HL-60 (cell line): Measurements from ENCODE around the gene FDPS.

ENCODE experiments used
- DNase-seq, 2 experiments: peaks; one replicate each; pipeline ENCODE4 v3.0.0-alpha.2; 2010 to 2020; ENCODE audit warnings: low read depth in 1 of 2, low spot score in 1 of 2
- H3K27ac ChIP-seq: fragments of 250-450 bp; sonication (Bioruptor Pico); replicated peaks from 2 replicates; pipeline ENCODE4 v1.5.1; 2020; ENCODE audit warnings: mild to moderate bottlenecking, moderate library complexity
- H3K27me3 ChIP-seq: fragments of 250-450 bp; sonication (Bioruptor Pico); 2 replicates; pipeline ENCODE4 v1.5.1; 2021; ENCODE audit warnings: mild to moderate bottlenecking, moderate library complexity; ENCODE audit not compliant: insufficient read depth, poor library complexity, severe bottlenecking
- H3K4me3 ChIP-seq: replicated peaks from 2 replicates; pipeline ENCODE4 v1.5.1; 2011; ENCODE audit warnings: mild to moderate bottlenecking, control low read depth, low read length; ENCODE audit not compliant: insufficient read depth
- GABPA ChIP-seq: IDR thresholded peaks from 2 replicates; pipeline ENCODE4 v1.6.1; 2012; ENCODE audit warnings: low read depth
- POLR2AphosphoS5 ChIP-seq: IDR thresholded peaks from 2 replicates; pipeline ENCODE4 v1.6.1; 2012; ENCODE audit warnings: low read depth
- SPI1 ChIP-seq: IDR thresholded peaks from 2 replicates; pipeline ENCODE4 v1.6.1; 2012; ENCODE audit warnings: low read depth, mild to moderate bottlenecking, borderline replicate concordance
- TF ChIP-seq, protein P1 (sequence below): IDR thresholded peaks from one replicate; pipeline ENCODE4 v1.5.1; 2011; ENCODE audit warnings: low read length, control low read depth, inconsistent platforms; ENCODE audit not compliant: insufficient read depth
- TF ChIP-seq, protein P2 (sequence below): IDR thresholded peaks from 2 replicates; pipeline ENCODE4 v1.6.1; 2012; ENCODE audit warnings: low read depth; ENCODE audit not compliant: insufficient replicate concordance

Gene FDPS

DNA sequence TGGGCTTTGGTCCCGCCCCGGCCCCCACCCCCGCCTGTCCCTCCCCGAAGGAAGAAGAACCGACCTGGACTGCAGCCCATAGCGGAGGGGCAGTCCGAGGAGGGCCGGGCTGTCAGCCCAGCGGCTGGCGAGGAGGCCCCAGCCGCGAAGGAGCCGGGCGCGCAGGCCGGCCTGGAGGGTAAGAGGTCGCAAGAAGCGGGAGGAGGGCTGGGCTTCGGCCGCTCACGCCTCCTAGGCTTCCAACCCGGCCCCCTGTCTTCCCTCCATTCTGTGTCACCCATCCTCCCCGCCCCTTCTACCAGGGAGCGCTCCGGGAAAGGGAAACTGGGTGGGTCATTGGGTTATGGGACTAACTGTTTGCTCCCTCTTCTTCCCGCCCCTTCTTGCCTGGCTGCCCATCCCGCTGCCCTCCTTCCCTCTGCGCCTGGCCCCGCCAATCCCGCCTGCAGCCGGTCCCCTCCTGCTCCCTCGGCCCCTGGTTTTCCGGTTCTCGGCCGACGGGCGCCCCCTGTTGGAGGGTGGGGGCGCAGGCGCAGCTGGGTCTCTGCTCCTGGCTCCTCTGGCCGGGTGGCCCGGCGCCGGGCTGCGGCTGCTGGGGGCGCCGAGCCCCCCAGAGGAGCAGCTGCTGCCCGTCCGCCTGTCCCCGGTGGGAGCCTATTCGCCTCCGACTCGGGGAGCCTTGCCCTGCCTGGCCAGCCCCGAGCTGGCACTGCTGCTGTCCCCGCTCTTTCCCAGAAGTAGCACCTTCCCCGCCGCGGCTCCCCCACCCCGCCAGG is 14.5 kb downstream of the FDPS start:
- H3K4me3 ChIP-seq: peak overlapping the region; percentile 94
- no peak for TF ChIP-seq SPI1
- TF ChIP-seq, protein P1, sequence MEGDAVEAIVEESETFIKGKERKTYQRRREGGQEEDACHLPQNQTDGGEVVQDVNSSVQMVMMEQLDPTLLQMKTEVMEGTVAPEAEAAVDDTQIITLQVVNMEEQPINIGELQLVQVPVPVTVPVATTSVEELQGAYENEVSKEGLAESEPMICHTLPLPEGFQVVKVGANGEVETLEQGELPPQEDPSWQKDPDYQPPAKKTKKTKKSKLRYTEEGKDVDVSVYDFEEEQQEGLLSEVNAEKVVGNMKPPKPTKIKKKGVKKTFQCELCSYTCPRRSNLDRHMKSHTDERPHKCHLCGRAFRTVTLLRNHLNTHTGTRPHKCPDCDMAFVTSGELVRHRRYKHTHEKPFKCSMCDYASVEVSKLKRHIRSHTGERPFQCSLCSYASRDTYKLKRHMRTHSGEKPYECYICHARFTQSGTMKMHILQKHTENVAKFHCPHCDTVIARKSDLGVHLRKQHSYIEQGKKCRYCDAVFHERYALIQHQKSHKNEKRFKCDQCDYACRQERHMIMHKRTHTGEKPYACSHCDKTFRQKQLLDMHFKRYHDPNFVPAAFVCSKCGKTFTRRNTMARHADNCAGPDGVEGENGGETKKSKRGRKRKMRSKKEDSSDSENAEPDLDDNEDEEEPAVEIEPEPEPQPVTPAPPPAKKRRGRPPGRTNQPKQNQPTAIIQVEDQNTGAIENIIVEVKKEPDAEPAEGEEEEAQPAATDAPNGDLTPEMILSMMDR: peak; percentile 54
- H3K27ac ChIP-seq: peak overlapping the region; percentile 87
- peak; percentile 64 to 80 for DNase-seq
- no peaks in the 10 kb centered on the region for H3K27me3 ChIP-seq

DNA sequence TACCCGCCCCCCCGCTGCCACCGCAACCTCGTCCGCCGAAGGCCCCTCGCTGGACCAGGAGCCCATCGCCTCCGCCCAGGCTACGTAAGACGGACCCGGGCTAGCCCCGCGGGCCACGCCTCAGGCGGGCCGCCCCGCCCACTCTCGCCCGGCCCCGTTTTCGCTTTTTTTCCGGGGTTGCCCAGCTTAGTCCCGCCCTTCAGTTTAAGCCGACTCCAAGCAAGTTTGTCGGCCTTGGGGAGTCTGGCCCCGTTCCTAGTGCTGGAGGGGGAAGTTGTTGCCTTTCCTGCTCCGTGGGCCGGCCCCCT is 15.0 kb downstream of the FDPS start:
- Histone ChIP-seq H3K27me3 (no peaks in the 10 kb centered on the region), H3K27ac (peak overlapping the region; percentile 87), H3K4me3 (peak overlapping the region; percentile 94)
- TF ChIP-seq SPI1 (no peak), POLR2AphosphoS5 (no peak), GABPA (no peak)
- TF ChIP-seq, protein P2, sequence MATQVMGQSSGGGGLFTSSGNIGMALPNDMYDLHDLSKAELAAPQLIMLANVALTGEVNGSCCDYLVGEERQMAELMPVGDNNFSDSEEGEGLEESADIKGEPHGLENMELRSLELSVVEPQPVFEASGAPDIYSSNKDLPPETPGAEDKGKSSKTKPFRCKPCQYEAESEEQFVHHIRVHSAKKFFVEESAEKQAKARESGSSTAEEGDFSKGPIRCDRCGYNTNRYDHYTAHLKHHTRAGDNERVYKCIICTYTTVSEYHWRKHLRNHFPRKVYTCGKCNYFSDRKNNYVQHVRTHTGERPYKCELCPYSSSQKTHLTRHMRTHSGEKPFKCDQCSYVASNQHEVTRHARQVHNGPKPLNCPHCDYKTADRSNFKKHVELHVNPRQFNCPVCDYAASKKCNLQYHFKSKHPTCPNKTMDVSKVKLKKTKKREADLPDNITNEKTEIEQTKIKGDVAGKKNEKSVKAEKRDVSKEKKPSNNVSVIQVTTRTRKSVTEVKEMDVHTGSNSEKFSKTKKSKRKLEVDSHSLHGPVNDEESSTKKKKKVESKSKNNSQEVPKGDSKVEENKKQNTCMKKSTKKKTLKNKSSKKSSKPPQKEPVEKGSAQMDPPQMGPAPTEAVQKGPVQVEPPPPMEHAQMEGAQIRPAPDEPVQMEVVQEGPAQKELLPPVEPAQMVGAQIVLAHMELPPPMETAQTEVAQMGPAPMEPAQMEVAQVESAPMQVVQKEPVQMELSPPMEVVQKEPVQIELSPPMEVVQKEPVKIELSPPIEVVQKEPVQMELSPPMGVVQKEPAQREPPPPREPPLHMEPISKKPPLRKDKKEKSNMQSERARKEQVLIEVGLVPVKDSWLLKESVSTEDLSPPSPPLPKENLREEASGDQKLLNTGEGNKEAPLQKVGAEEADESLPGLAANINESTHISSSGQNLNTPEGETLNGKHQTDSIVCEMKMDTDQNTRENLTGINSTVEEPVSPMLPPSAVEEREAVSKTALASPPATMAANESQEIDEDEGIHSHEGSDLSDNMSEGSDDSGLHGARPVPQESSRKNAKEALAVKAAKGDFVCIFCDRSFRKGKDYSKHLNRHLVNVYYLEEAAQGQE: no peak
- TF ChIP-seq, protein P1: no peak
- DNase-seq: peak; percentile 71 to 88

DNA sequence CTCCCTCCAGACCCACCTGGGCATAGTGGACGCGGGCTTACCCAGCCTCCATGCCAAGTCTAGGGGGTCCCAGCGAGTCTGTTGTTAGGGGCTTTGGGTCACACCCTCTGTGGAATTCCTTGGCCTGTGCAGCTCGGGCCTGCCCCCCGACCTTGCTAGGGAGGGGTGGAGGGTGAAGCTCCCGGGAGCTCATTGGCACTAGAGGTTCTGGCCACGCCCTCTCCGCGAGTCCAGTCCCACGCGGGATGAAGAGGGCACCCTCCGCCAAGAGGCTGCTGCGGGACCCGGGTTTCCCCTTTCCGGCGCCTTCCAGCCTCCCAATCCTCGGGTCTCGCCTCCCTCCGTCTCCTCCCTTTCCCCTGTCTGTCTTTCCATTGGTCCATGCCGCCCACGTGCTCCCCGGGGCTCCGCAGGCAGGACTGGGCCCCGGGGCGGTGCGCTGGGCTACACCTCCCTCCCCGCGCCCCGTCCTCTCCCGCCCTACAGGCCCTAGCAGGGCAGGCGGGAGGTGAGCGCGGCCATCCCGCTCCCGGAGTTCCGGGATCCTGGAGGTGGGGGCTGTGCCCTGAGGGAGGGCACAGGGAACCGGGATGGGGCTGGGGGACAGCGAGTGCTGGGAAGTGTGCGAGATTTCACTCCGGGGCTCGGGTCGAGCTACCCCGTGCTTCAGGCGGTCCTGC is 15.5 kb downstream of the FDPS start:
- TF ChIP-seq SPI1: peak; percentile 60; the same call in 1 of the 2 replicates
- TF ChIP-seq, protein P1: no peak
- TF ChIP-seq GABPA: no peak
- TF ChIP-seq POLR2AphosphoS5: peak; percentile 49
- TF ChIP-seq, protein P2: no peak
- Histone ChIP-seq H3K27me3 (no peaks in the 10 kb centered on the region), H3K4me3 (peak overlapping the region; percentile 94), H3K27ac (peak overlapping the region; percentile 87)
- peak; percentile 97 to 98 for DNase-seq
